ENCODE data around the gene PLAC1. TPM values are rescaled to one million over a fixed set of nuclear protein-coding genes. Genes with fewer than 3 reads are reported as not detected.

PLAC1 gene
- total RNA-seq, 1 donor from 2014 or later, result not detected

- Histone ChIP-seq H3K27ac (ENCODE audit: low read depth, low read length) (no peak overlapping the region), H3K9ac (ENCODE audit: low read depth in 1 of 3, low read length in 3 of 3) (no peak overlapping the region), H3K36me3 (ENCODE audit: control insufficient read depth in 3 of 3, insufficient read depth in 3 of 3, low read length in 3 of 3) (no peaks in the 10 kb centered on the region)
Observed at GRCh38 chrX:134538316-134538715, 120.0 kb downstream of the PLAC1 start.

GRCh38 chrX:134537179-134537955 is 120.9 kb downstream of the PLAC1 start:
- peaks cover 0 to 2% (median 0%) of the 10 kb centered on the region in 3 donors for H3K27me3 ChIP-seq (ENCODE audit: control insufficient read depth in 3 of 3, insufficient read depth in 3 of 3, low read length in 3 of 3)
- no peaks in the 10 kb centered on the region for H3K36me3 ChIP-seq (ENCODE audit: control insufficient read depth in 3 of 3, insufficient read depth in 3 of 3, low read length in 3 of 3)
- H3K4me1 ChIP-seq (ENCODE audit: control insufficient read depth in 3 of 3, insufficient read depth in 3 of 3, low read length in 3 of 3), result no peaks in the 10 kb centered on the region
- no peaks in the 10 kb centered on the region for H3K9me3 ChIP-seq (ENCODE audit: control insufficient read depth in 3 of 3, low read length in 3 of 3)
- H3K27ac ChIP-seq (ENCODE audit: low read depth, low read length), result no peak overlapping the region
- H3K9ac ChIP-seq (ENCODE audit: low read depth in 1 of 3, low read length in 3 of 3), result no peak overlapping the region
- H3K4me3 ChIP-seq (ENCODE audit: low read length in 3 of 3), result no peak overlapping the region

More at GRCh38 chrX:134538316-134538715, 120.0 kb downstream of the PLAC1 start:
- H3K4me3 ChIP-seq (ENCODE audit: low read length in 3 of 3), result no peak overlapping the region
- H3K9me3 ChIP-seq (ENCODE audit: control insufficient read depth in 3 of 3, low read length in 3 of 3), result no peaks in the 10 kb centered on the region
- H3K4me1 ChIP-seq (ENCODE audit: control insufficient read depth in 3 of 3, insufficient read depth in 3 of 3, low read length in 3 of 3), result no peaks in the 10 kb centered on the region
- H3K27me3 ChIP-seq (ENCODE audit: control insufficient read depth in 3 of 3, insufficient read depth in 3 of 3, low read length in 3 of 3), result peaks cover 0 to 2% (median 0%) of the 10 kb centered on the region in 3 donors

DNA sequence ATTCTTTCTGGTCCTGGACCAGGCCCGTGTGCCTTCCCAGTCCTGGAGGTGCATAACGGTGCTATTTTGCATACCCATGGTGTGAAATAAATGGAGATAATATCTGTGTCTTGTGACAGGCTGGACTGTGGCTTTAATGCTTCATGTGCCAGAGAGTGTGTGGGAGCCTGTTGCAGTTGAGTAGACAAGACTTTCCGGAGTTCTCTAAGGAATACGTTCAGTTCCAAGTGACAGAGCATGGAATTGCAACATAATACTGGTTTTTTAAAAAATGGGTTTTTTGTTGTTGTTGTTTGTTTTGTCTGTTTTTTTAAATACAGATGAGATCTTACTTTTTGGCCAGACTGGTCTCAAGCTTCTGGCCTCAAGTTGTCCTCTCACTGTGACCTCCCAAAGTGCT is 124.3 kb downstream of the PLAC1 start:
- Histone ChIP-seq H3K4me3 (ENCODE audit: low read length in 3 of 3) (no peak overlapping the region), H3K9ac (ENCODE audit: low read depth in 1 of 3, low read length in 3 of 3) (no peak overlapping the region), H3K27ac (ENCODE audit: low read depth, low read length) (no peak overlapping the region), H3K27me3 (ENCODE audit: control insufficient read depth in 3 of 3, insufficient read depth in 3 of 3, low read length in 3 of 3) (peaks cover 0 to 4% (median 0%) of the 10 kb centered on the region in 3 donors), H3K36me3 (ENCODE audit: control insufficient read depth in 3 of 3, insufficient read depth in 3 of 3, low read length in 3 of 3) (no peaks in the 10 kb centered on the region), H3K9me3 (ENCODE audit: control insufficient read depth in 3 of 3, low read length in 3 of 3) (no peaks in the 10 kb centered on the region), H3K4me1 (ENCODE audit: control insufficient read depth in 3 of 3, insufficient read depth in 3 of 3, low read length in 3 of 3) (no peaks in the 10 kb centered on the region)

DNA sequence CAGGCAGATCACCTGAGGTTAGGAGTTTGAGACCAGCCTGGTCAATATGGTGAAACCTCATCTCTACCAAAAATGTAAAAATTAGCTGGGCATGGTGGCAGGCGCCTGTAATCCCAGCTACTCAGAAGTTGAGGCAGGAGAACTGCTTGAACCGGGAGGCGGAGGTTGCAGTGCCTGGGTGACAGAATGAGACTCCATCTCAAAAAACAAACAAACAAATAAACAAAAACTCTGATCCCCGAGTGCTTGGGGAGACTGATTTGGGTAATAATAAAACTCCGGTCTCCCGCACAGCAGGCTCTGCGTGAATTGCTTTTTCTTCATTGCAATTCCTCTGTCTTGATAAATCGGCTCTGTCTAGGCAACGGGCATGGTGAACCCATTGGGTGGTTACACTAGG is 124.9 kb downstream of the PLAC1 start:
- Histone ChIP-seq H3K9me3 (ENCODE audit: control insufficient read depth in 3 of 3, low read length in 3 of 3) (no peaks in the 10 kb centered on the region), H3K4me3 (ENCODE audit: low read length in 3 of 3) (no peak overlapping the region), H3K9ac (ENCODE audit: low read depth in 1 of 3, low read length in 3 of 3) (no peak overlapping the region), H3K4me1 (ENCODE audit: control insufficient read depth in 3 of 3, insufficient read depth in 3 of 3, low read length in 3 of 3) (no peaks in the 10 kb centered on the region), H3K27me3 (ENCODE audit: control insufficient read depth in 3 of 3, insufficient read depth in 3 of 3, low read length in 3 of 3) (peaks cover 0 to 4% (median 0%) of the 10 kb centered on the region in 3 donors), H3K27ac (ENCODE audit: low read depth, low read length) (no peak overlapping the region), H3K36me3 (ENCODE audit: control insufficient read depth in 3 of 3, insufficient read depth in 3 of 3, low read length in 3 of 3) (no peaks in the 10 kb centered on the region)

GRCh38 chrX:134530845-134531244 is 127.4 kb downstream of the PLAC1 start:
- Histone ChIP-seq H3K9ac (ENCODE audit: low read depth in 1 of 3, low read length in 3 of 3) (no peak overlapping the region), H3K9me3 (ENCODE audit: control insufficient read depth in 3 of 3, low read length in 3 of 3) (no peaks in the 10 kb centered on the region), H3K4me3 (ENCODE audit: low read length in 3 of 3) (no peak overlapping the region), H3K27ac (ENCODE audit: low read depth, low read length) (no peak overlapping the region), H3K36me3 (ENCODE audit: control insufficient read depth in 3 of 3, insufficient read depth in 3 of 3, low read length in 3 of 3) (no peaks in the 10 kb centered on the region), H3K4me1 (ENCODE audit: control insufficient read depth in 3 of 3, insufficient read depth in 3 of 3, low read length in 3 of 3) (no peaks in the 10 kb centered on the region), H3K27me3 (ENCODE audit: control insufficient read depth in 3 of 3, insufficient read depth in 3 of 3, low read length in 3 of 3) (peaks cover 0 to 4% (median 0%) of the 10 kb centered on the region in 3 donors)

GRCh38 chrX:134529481-134529880 is 128.8 kb downstream of the PLAC1 start:
- peaks cover 0 to 2% (median 0%) of the 10 kb centered on the region in 3 donors for H3K27me3 ChIP-seq (ENCODE audit: control insufficient read depth in 3 of 3, insufficient read depth in 3 of 3, low read length in 3 of 3)
- no peaks in the 10 kb centered on the region for H3K4me1 ChIP-seq (ENCODE audit: control insufficient read depth in 3 of 3, insufficient read depth in 3 of 3, low read length in 3 of 3)
- H3K9ac ChIP-seq (ENCODE audit: low read depth in 1 of 3, low read length in 3 of 3), result no peak overlapping the region
- no peak overlapping the region for H3K4me3 ChIP-seq (ENCODE audit: low read length in 3 of 3)
- no peaks in the 10 kb centered on the region for H3K36me3 ChIP-seq (ENCODE audit: control insufficient read depth in 3 of 3, insufficient read depth in 3 of 3, low read length in 3 of 3)
- H3K27ac ChIP-seq (ENCODE audit: low read depth, low read length), result no peak overlapping the region
- no peaks in the 10 kb centered on the region for H3K9me3 ChIP-seq (ENCODE audit: control insufficient read depth in 3 of 3, low read length in 3 of 3)

- Histone ChIP-seq H3K4me3 (ENCODE audit: low read length in 3 of 3) (no peak overlapping the region), H3K27ac (ENCODE audit: low read depth, low read length) (no peak overlapping the region), H3K27me3 (ENCODE audit: control insufficient read depth in 3 of 3, insufficient read depth in 3 of 3, low read length in 3 of 3) (peaks cover 0 to 2% (median 0%) of the 10 kb centered on the region in 3 donors), H3K9ac (ENCODE audit: low read depth in 1 of 3, low read length in 3 of 3) (no peak overlapping the region), H3K4me1 (ENCODE audit: control insufficient read depth in 3 of 3, insufficient read depth in 3 of 3, low read length in 3 of 3) (no peaks in the 10 kb centered on the region), H3K36me3 (ENCODE audit: control insufficient read depth in 3 of 3, insufficient read depth in 3 of 3, low read length in 3 of 3) (no peaks in the 10 kb centered on the region), H3K9me3 (ENCODE audit: control insufficient read depth in 3 of 3, low read length in 3 of 3) (no peaks in the 10 kb centered on the region)
Observed at GRCh38 chrX:134528960-134529359, 129.3 kb downstream of the PLAC1 start.

- H3K36me3 ChIP-seq (ENCODE audit: control insufficient read depth in 3 of 3, insufficient read depth in 3 of 3, low read length in 3 of 3), result no peaks in the 10 kb centered on the region
- H3K9ac ChIP-seq (ENCODE audit: low read depth in 1 of 3, low read length in 3 of 3), result no peak overlapping the region
- no peak overlapping the region for H3K4me3 ChIP-seq (ENCODE audit: low read length in 3 of 3)
- H3K27me3 ChIP-seq (ENCODE audit: control insufficient read depth in 3 of 3, insufficient read depth in 3 of 3, low read length in 3 of 3), result peaks cover 0 to 2% (median 0%) of the 10 kb centered on the region in 3 donors
- H3K4me1 ChIP-seq (ENCODE audit: control insufficient read depth in 3 of 3, insufficient read depth in 3 of 3, low read length in 3 of 3), result no peaks in the 10 kb centered on the region
- no peak overlapping the region for H3K27ac ChIP-seq (ENCODE audit: low read depth, low read length)
- H3K9me3 ChIP-seq (ENCODE audit: control insufficient read depth in 3 of 3, low read length in 3 of 3), result no peaks in the 10 kb centered on the region
Observed at GRCh38 chrX:134526399-134526798, 131.9 kb downstream of the PLAC1 start.

DNA sequence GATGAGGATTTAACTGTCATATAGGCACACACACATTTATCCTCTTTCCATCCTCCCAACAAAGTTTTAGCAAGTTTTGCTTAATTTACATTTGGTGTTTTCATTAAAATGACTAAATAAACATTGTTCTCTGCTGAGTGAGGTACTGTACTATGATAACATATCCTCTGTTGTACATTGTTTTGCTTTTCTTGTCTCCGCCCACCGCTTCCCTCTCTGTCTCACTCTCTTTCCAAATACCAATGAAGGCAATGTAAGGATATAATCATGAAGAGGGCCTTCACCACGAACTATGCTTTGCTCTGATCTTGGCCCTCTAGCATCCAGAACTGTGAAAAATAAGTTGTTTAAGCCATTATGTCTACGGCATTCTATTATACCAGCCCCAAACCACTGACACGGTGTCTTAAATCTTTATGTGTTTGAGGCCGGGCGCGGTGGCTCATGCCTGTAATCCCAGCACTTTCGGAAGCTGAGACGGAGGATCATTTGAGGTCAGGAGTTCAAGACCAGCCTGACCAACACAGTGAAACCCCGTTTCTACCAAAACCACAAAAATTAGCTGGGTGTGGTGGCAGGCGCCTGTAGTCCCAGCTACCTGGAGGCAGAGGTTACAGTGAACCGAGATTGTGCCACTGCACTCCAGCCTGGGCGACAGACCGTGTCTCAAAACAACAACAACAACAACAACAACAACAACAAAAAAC is 133.0 kb downstream of the PLAC1 start:
- Histone ChIP-seq H3K36me3 (ENCODE audit: control insufficient read depth in 3 of 3, insufficient read depth in 3 of 3, low read length in 3 of 3) (no peaks in the 10 kb centered on the region), H3K27me3 (ENCODE audit: control insufficient read depth in 3 of 3, insufficient read depth in 3 of 3, low read length in 3 of 3) (peaks cover 0 to under 1% (median 0%) of the 10 kb centered on the region in 3 donors), H3K4me3 (ENCODE audit: low read length in 3 of 3) (no peak overlapping the region), H3K9ac (ENCODE audit: low read depth in 1 of 3, low read length in 3 of 3) (no peak overlapping the region), H3K9me3 (ENCODE audit: control insufficient read depth in 3 of 3, low read length in 3 of 3) (no peaks in the 10 kb centered on the region), H3K4me1 (ENCODE audit: control insufficient read depth in 3 of 3, insufficient read depth in 3 of 3, low read length in 3 of 3) (no peaks in the 10 kb centered on the region), H3K27ac (ENCODE audit: low read depth, low read length) (no peak overlapping the region)

DNA sequence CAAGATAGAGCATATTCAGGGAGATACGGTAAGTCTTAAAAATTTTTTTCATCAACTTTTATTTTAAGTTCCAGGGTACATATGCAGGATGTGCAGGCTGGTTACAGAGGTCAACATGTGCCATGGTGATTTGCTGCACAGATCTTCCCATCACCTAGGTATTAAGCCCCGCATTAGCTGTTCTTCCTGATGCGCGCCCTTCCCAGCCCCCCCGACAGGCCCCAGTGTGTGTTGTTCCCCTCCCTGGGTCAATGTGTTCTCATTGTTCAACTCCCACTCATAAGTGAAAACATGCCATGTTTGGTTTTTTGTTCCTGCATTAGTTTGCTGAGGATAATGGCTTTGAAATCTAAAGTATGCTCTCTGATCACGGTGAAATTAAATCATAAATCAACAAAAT is 134.1 kb downstream of the PLAC1 start:
- Histone ChIP-seq H3K27ac (ENCODE audit: low read depth, low read length) (no peak overlapping the region), H3K36me3 (ENCODE audit: control insufficient read depth in 3 of 3, insufficient read depth in 3 of 3, low read length in 3 of 3) (no peaks in the 10 kb centered on the region), H3K9ac (ENCODE audit: low read depth in 1 of 3, low read length in 3 of 3) (no peak overlapping the region), H3K4me1 (ENCODE audit: control insufficient read depth in 3 of 3, insufficient read depth in 3 of 3, low read length in 3 of 3) (no peaks in the 10 kb centered on the region), H3K27me3 (ENCODE audit: control insufficient read depth in 3 of 3, insufficient read depth in 3 of 3, low read length in 3 of 3) (no peaks in the 10 kb centered on the region), H3K4me3 (ENCODE audit: low read length in 3 of 3) (no peak overlapping the region), H3K9me3 (ENCODE audit: control insufficient read depth in 3 of 3, low read length in 3 of 3) (no peaks in the 10 kb centered on the region)

Data from skeletal muscle tissue (tissue), 4 donors.